HPDE6-E6E7 (cell line): ENCODE data around the gene IRF7.
A peak's percentile ranks its signal among the peaks of the same experiment; 100 is the strongest.
"Not testable (repeated sequence)": the region's sequence is repeated elsewhere in the genome, so short reads cannot be mapped to it uniquely, and the experiment has no call there.

ENCODE experiments used
- DNase-seq: peaks from one replicate; pipeline ENCODE4 v3.0.0; 2011; ENCODE audit warnings: missing footprints; ENCODE audit errors: extremely low spot score

IRF7 gene

GRCh38 chr11:615504-616319 is at the start of gene IRF7:
Gene IRF7, minus strand, starts transcription at chr11:615950. Its CDS starts 586 bp downstream, at chr11:615364.
- peak; percentile 87 for DNase-seq

DNA sequence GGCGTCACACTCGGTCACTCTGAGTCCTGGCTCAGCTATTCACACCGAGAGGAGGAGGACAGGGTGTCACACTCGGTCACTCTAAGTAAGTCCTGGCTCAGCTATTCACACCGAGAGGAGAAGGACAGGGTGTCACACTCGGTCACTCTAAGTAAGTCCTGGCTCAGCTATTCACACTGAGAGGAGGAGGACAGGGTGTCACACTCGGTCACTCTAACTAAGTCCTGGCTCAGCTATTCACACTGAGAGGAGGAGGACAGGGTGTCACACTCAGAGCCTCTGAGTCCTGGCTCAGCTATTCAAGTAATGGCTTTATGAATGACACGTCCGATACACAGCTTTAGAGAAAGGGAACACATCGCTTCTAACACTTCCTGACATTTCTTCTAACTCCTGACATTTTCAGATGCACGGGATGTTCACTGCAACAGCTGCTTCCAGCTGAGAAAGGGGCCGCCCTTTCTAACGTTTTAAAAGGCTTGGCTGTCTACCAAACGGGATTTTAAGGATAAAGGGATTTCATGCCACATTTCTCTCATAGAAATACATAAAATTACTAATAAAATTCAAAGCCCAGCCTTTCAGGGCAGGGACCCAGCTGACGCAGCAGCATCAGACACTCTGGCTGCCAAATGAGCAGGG is 49.4 kb upstream of the IRF7 start:
- no peak for DNase-seq

- peak; percentile 63 for DNase-seq
Observed at GRCh38 chr11:662689-663274, 47.0 kb upstream of the IRF7 start.

- no peak for DNase-seq
Observed at GRCh38 chr11:660681-661444, 45.1 kb upstream of the IRF7 start.

DNA sequence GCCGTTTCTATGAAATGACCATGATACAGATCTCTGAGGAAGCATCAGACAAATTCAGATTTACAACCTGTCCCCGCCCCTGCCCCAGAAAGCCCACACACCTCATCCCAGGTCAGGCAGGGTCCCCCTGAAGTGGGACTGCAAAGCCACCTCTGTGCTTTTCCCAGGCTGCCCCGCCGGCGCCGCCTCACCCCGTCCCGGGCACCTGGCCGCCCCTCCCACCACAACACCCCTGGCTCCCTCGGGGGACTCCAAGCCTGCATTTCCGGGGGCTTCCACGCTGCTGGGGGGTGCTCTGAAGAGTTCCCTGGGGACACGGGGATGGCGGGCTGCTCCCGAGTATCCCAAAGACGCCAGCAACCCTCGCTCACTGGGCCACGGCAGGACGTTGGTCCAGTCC is 44.5 kb upstream of the IRF7 start:
- no peak for DNase-seq

- no peak for DNase-seq
Observed at GRCh38 chr11:659532-660085, 43.9 kb upstream of the IRF7 start.

- no peak for DNase-seq
Observed at GRCh38 chr11:657691-658126, 42.0 kb upstream of the IRF7 start.

DNA sequence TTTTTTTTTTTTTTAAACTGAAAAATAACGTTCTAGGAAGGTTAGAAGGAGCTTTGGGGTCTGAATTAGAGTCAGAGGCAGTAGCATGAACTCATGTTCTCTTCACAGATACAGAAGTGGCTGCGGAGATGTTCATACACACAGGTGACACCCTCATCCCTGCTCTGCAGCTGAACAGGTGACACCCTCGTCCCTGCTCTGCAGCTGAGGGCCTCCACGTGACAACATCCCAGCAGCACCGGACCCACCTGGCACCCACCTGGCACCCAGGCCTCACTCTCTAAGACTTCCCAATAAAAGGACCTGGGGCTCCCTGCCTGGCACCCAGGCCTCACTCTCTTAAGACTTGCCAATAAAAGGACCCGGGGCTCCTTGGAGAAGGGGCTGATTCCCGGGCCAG is 41.1 kb upstream of the IRF7 start:
- no peak for DNase-seq

DNA sequence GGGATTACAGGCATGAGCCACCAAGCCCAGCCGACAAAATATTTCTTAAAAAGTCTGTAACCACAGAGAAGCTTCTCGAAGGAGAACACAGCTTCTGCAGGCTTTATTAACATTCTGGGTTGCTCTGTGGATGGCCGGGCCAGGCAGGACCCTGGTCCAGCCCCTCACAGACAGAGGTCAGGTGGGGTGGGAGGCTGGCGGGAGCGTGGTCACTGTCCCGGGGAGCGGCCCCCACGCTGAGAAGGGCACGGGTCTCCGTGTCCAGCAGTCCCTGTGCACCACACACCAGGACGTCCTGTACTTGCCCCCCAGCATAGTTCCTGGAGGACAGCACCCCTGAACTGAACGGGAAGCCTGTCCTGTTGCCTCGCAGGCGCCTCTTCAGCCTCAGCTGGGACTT is 40.7 kb upstream of the IRF7 start:
- no peak for DNase-seq

- no peak for DNase-seq
Observed at GRCh38 chr11:655036-655726, 39.4 kb upstream of the IRF7 start.

GRCh38 chr11:654444-654843 is 38.7 kb upstream of the IRF7 start:
- DNase-seq: not testable (repeated sequence)

GRCh38 chr11:653837-654236 is 38.1 kb upstream of the IRF7 start:
- no peak for DNase-seq

DNA sequence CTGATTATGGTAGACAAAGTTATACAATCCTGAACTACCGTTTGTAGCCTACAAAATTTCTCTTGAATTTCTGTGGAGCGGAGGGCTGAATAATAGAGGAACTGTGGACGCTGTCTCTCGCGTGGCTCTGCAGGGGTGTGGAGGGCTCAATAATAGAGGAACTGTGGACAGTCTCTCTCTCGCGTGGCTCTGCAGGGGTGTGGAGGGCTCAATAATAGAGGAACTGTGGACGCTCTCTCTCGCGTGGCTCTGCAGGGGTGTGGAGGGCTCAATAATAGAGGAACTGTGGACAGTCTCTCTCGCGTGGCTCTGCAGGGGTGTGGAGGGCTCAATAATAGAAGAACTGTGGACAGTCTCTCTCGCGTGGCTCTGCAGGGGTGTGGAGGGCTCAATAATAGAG is 37.4 kb upstream of the IRF7 start:
- not testable (repeated sequence) for DNase-seq

- DNase-seq: no peak
Observed at GRCh38 chr11:650482-650881, 34.7 kb upstream of the IRF7 start.

GRCh38 chr11:647672-648158 is 32.0 kb upstream of the IRF7 start:
- not testable (repeated sequence) for DNase-seq

DNA sequence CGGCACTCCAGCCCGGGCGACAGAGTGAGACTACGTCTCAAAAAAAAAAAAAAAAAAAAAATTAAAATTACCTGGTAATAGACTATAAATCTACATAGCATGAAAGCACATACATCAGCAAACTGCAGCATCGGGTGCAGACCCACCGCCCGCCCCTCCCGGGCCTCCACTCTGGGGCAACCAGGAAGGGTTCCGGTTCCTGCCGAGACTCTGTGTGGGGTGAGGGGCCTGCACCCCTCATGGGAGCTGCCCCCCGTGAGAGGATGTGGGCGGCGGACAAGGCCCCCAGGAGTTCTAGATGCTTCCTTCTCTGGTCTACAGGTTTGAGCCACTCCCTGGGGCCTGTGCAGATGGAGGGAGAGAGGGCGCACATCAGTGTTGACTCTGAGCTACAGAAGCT is 30.5 kb upstream of the IRF7 start:
- no peak for DNase-seq

- no peak for DNase-seq
Observed at GRCh38 chr11:645536-645935, 29.8 kb upstream of the IRF7 start.

- no peak for DNase-seq
Observed at GRCh38 chr11:643849-644738, 28.3 kb upstream of the IRF7 start.

DNA sequence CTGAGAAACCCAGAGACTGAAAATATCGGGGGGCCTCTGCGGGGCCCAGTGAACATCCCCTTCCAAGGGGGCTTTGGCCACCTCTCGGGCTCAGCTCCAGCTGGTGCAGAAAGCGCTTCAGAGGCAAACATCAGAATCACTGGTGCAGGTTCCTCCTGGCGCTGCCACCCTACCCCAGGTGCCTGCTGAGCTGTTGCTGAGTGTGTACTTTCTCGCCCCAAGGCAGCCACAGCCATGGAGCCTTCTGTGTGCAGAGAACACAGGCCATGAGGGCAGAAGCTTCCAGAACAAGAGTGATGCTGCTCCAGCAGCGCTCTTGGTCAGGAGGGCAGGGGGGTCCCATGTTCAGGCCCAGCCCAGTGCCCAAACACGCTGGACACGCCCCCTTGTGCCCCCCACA is 27.6 kb upstream of the IRF7 start:
- no peak for DNase-seq

DNA sequence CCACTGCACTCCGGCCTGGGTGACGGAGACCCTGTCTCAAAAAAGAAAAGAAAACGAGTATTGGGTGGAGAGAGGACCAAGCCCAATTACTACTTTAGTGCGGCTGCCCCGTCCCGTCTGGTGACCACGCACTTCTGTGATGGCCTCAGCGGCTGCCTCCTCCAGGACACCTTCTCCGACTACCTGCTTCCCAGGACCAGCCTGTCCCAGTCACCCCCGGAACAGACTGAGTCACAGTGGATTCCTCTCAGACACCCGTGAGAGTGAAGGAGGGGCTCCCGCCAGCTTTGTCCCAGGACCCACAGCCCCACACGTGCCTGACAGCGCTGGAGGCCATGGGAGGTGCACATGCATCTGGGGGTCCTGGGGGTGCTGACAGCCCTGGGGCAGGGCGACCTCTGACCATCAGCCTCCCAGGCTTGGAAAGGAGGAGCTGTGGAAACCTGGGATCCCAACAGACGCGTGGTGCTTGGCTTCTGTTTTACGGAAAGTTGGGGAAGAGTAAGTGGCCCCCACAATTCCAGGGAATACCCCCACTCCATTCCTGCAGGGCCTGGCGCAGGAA is 26.1 kb upstream of the IRF7 start:
- no peak for DNase-seq
